Body of pancreas (tissue), 4 donors: ENCODE results near the gene TINAGL1. TPM values are rescaled to one million over a fixed set of nuclear protein-coding genes. Genes with fewer than 3 reads are reported as not detected.

Experiments
- ATAC-seq: fragments of 150-250 bp; one replicate; pipeline ENCODE4 v1.9.1; 2016
- DNase-seq, 4 donors: peaks; one replicate each; pipeline ENCODE4 v3.0.0-alpha.2; 2019
- H3K27ac ChIP-seq, 4 donors: fragments of 200-600 bp; sonication (generic); 1 replicate in 3 of 4; 2 replicates in 1 of 4; pipeline versions ENCODE4 v1.5.1 to v1.6.1; 2016 to 2019; ENCODE audit warnings: mild to moderate bottlenecking in 1 of 4, mixed read lengths in 1 of 4, moderate library complexity in 1 of 4
- H3K27me3 ChIP-seq, 2 donors: fragments of 200-600 bp; sonication (generic); one replicate each; pipeline ENCODE4 v1.6.0; 2016; ENCODE audit warnings: mild to moderate bottlenecking in 1 of 2
- H3K36me3 ChIP-seq, 2 donors: fragments of 200-600 bp; sonication (generic); replicated peaks in 1 of 2; 2 replicates each; pipeline ENCODE4 v1.5.1; 2016; ENCODE audit warnings: low read depth in 2 of 2; ENCODE audit not compliant: insufficient read depth in 1 of 2
- H3K4me1 ChIP-seq: fragments of 200-600 bp; sonication (generic); one replicate; pipeline ENCODE4 v1.6.0; 2016
- H3K4me3 ChIP-seq, 2 donors: fragments of 200-600 bp; sonication (generic); 1 replicate in 1 of 2; 2 replicates in 1 of 2; pipeline ENCODE4 v1.5.1; 2016 to 2019
- H3K9me3 ChIP-seq, 3 donors: fragments of 200-600 bp; sonication (generic); 1 replicate in 2 of 3; 2 replicates in 1 of 3; pipeline ENCODE4 v1.5.1; 2016
- POLR2A ChIP-seq, 3 donors: fragments of 450-650 bp; IDR thresholded peaks; one replicate each; pipeline ENCODE4 v1.6.1; 2016; ENCODE audit warnings: antibody characterized with exemption in 3 of 3, mild to moderate bottlenecking in 2 of 3
- WGBS, 2 donors: methylation state at CpG; one replicate each; pipeline ENCODE4 v1.1.5; 2017; 5-methylcytosine and 5-hydroxymethylcytosine counted together
- intact Hi-C: fragments of 100-400 bp; cut with DNase I; formaldehyde crosslinking; loops from one replicate; pipeline ENCODE4 v1.15.1; 2023
- total RNA-seq, 2 donors: library from RNA; depleted of rRNA; stranded (reverse); fragments of >200 nt; gene quantifications; one replicate each; pipeline ENCODE4 v1.1.0, GENCODE V29; 2016
- TF ChIP-seq, protein P1 (sequence below), 7 experiments: fragments of 450-650 bp in 4 of 7; fragments of 200-600 bp in 3 of 7; sonication (generic) in 3 of 7; IDR thresholded peaks; one replicate each; pipeline ENCODE4 v1.5.1; 2016 to 2019; ENCODE audit warnings: antibody characterized with exemption in 7 of 7

The TINAGL1 gene
- total RNA-seq, 2 donors from 2014 or later, result 47.2 to 148 TPM

GRCh38 chr1:31567956-31568570 lies 8.3 kb upstream of the TINAGL1 start:
- no peak overlapping the region for H3K4me3 ChIP-seq
- no peaks in the 10 kb centered on the region for H3K27me3 ChIP-seq
- TF ChIP-seq POLR2A (IDR thresholded peaks at IDR 0.05), result no peak
- TF ChIP-seq, protein P1, sequence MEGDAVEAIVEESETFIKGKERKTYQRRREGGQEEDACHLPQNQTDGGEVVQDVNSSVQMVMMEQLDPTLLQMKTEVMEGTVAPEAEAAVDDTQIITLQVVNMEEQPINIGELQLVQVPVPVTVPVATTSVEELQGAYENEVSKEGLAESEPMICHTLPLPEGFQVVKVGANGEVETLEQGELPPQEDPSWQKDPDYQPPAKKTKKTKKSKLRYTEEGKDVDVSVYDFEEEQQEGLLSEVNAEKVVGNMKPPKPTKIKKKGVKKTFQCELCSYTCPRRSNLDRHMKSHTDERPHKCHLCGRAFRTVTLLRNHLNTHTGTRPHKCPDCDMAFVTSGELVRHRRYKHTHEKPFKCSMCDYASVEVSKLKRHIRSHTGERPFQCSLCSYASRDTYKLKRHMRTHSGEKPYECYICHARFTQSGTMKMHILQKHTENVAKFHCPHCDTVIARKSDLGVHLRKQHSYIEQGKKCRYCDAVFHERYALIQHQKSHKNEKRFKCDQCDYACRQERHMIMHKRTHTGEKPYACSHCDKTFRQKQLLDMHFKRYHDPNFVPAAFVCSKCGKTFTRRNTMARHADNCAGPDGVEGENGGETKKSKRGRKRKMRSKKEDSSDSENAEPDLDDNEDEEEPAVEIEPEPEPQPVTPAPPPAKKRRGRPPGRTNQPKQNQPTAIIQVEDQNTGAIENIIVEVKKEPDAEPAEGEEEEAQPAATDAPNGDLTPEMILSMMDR (IDR thresholded peaks at IDR 0.05), result no peak
- no peaks in the 10 kb centered on the region for H3K9me3 ChIP-seq
- intact Hi-C loops, result no loop called here
- ATAC-seq (no peak), DNase-seq (no peak)
- no peaks in the 10 kb centered on the region for H3K36me3 ChIP-seq
- H3K27ac ChIP-seq, result no peak overlapping the region
- 78 to 84% methylated on average over 10 of the region's 10 CpGs for WGBS, 2 donors
- H3K4me1 ChIP-seq, result peaks cover 29% of the 10 kb centered on the region

GRCh38 chr1:31568895-31569595 lies 7.3 kb upstream of the TINAGL1 start:
- H3K27ac ChIP-seq, result peak overlapping the region in 1 of 4 donors; percentile 5
- 0 to 27% methylated on average over 2 to 11 of the region's 11 CpGs for WGBS, 2 donors
- ATAC-seq (peak; percentile 81), DNase-seq (peak; percentile 74 to 89 (median 80))
- intact Hi-C loops, result no loop called here
- H3K36me3 ChIP-seq, result no peaks in the 10 kb centered on the region
- no peak overlapping the region for H3K4me3 ChIP-seq
- peaks cover 39% of the 10 kb centered on the region for H3K4me1 ChIP-seq
- TF ChIP-seq POLR2A (IDR thresholded peaks at IDR 0.05), result no peak
- TF ChIP-seq, protein P1 (IDR thresholded peaks at IDR 0.05), result no peak
- no peaks in the 10 kb centered on the region for H3K9me3 ChIP-seq
- no peaks in the 10 kb centered on the region for H3K27me3 ChIP-seq

DNA sequence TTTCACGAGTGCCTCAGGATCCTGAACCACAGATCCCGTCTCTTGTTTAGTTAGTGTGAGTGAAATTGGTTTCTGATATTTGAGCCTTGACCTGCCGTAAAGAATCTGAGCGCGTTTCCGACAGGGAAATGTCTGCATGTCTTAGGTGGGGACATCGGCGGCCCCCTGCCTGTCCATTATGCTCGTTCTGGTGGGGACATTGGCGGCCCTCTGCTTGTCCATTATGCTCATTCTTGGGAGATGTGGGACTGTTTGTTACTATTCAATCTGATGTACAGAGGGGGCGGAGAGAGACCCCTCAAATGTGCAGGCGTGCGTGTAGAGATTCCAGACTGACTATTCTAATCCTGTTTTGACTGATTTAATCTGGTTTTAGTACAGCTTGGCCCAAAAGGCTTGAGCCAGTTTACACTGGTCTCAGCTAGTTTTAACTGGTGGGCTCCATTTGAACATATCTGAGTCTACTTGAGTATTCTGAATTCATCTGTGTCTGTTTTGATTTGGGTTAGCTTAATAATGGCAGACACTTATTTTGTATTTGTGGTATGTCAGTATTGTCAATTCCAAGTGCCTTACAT lies 6.6 kb upstream of the TINAGL1 start:
- 84 to 86% methylated on average over 13 of the region's 13 CpGs for WGBS, 2 donors
- no peak for TF ChIP-seq POLR2A (IDR thresholded peaks at IDR 0.05)
- TF ChIP-seq, protein P1 (IDR thresholded peaks at IDR 0.05), result no peak
- no peak for DNase-seq
- H3K36me3 ChIP-seq, result no peaks in the 10 kb centered on the region
- H3K27ac ChIP-seq, result peak overlapping the region in 1 of 4 donors; percentile 5
- peaks cover 45% of the 10 kb centered on the region for H3K4me1 ChIP-seq
- no peaks in the 10 kb centered on the region for H3K27me3 ChIP-seq
- H3K9me3 ChIP-seq, result no peaks in the 10 kb centered on the region
- ATAC-seq, result no peak
- H3K4me3 ChIP-seq, result no peak overlapping the region
- intact Hi-C loops, result no loop called here

DNA sequence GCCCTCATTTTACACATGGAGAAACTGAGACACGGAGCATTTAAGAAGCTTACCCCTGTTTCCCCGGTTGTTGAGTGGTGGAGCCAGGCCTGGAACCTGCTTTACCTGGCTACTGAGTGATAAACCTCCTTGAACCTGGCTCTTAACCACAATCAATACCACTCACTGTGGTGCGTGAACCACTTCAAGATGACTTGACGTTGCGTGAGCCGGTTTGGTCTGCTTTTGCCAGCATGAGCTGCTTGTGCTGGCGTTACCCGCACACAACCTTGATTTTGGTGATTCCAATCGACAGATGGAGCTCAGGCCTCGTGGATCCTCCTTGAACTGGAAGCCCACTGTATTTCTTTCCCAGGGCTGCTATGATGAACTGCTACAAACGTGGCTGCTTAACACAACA lies 6.1 kb upstream of the TINAGL1 start:
- Histone ChIP-seq H3K36me3 (no peaks in the 10 kb centered on the region), H3K27ac (no peak overlapping the region), H3K9me3 (no peaks in the 10 kb centered on the region), H3K27me3 (no peaks in the 10 kb centered on the region), H3K4me3 (no peak overlapping the region), H3K4me1 (peaks cover 51% of the 10 kb centered on the region)
- WGBS, 2 donors, result 71 to 74% methylated on average over 9 to 11 of the region's 11 CpGs
- no peak for DNase-seq
- no peak for ATAC-seq
- intact Hi-C loops, result no loop called here
- TF ChIP-seq, protein P1 (IDR thresholded peaks at IDR 0.05), result no peak
- no peak for TF ChIP-seq POLR2A (IDR thresholded peaks at IDR 0.05)
